Vagina (tissue), 2 donors: ENCODE results near the gene UXT.
"Not testable (repeated sequence)": the region's sequence is repeated elsewhere in the genome, so short reads cannot be mapped to it uniquely, and the experiment has no call there.

ENCODE experiments used
- POLR2AphosphoS5 ChIP-seq, 2 donors: sonication (generic); formaldehyde crosslinking; IDR thresholded peaks; one replicate each; pipeline ENCODE4 v1.9.0; 2017; ENCODE audit warnings: antibody characterized with exemption in 2 of 2, mild to moderate bottlenecking in 2 of 2, low read depth in 1 of 2; ENCODE audit not compliant: insufficient read depth in 1 of 2
- TF ChIP-seq, protein P1 (sequence below), 3 experiments: fragments of 450-650 bp in 2 of 3; fragments of 200-600 bp in 1 of 3; sonication (generic) in 1 of 3; IDR thresholded peaks; one replicate each; pipeline ENCODE4 v1.5.1; 2017 to 2019; ENCODE audit warnings: antibody characterized with exemption in 3 of 3, mild to moderate bottlenecking in 2 of 3, moderate library complexity in 2 of 3

DNA sequence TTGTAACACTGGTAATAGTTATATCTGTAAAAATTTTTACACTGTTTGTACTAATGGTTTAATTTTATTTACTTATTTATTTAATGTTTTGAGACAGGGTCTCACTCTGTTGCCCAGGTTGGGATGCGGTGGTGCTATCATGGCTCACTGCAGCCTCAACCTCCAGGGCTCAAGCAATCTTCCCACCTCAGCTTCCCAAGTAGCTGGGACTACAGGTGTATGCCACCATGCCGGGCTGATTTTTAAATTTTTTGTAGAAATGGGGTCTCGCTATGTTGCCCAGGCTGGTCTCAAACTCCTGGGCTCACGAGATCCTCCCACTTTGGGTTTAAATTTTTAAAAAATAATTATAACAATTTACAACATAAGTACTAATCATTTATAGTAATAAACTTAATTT, 55.9 kb downstream of the UXT start:
- TF ChIP-seq, protein P1, sequence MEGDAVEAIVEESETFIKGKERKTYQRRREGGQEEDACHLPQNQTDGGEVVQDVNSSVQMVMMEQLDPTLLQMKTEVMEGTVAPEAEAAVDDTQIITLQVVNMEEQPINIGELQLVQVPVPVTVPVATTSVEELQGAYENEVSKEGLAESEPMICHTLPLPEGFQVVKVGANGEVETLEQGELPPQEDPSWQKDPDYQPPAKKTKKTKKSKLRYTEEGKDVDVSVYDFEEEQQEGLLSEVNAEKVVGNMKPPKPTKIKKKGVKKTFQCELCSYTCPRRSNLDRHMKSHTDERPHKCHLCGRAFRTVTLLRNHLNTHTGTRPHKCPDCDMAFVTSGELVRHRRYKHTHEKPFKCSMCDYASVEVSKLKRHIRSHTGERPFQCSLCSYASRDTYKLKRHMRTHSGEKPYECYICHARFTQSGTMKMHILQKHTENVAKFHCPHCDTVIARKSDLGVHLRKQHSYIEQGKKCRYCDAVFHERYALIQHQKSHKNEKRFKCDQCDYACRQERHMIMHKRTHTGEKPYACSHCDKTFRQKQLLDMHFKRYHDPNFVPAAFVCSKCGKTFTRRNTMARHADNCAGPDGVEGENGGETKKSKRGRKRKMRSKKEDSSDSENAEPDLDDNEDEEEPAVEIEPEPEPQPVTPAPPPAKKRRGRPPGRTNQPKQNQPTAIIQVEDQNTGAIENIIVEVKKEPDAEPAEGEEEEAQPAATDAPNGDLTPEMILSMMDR (IDR thresholded peaks at IDR 0.05) = not testable (repeated sequence)
- TF ChIP-seq POLR2AphosphoS5 (IDR thresholded peaks at IDR 0.05; ENCODE audit: insufficient read depth in 1 of 2, low read depth in 1 of 2) = not testable (repeated sequence)
